K562 (cell line): Measurements from ENCODE around the gene CAPZB. TPM values are rescaled to one million over a fixed set of nuclear protein-coding genes. Genes with fewer than 3 reads are reported as not detected.
A peak's percentile ranks its signal among the peaks of the same experiment; 100 is the strongest.

Experiments
- CBX2 ChIP-seq: fragments of 200-600 bp; sonication (generic); IDR thresholded peaks from one replicate; pipeline ENCODE4 v1.6.1; 2012; ENCODE audit warnings: mild to moderate bottlenecking, low read length, inconsistent platforms; ENCODE audit not compliant: insufficient read depth, poor library complexity, severe bottlenecking
- CBX3 ChIP-seq, 2 experiments: IDR thresholded peaks; 1 replicate in 1 of 2; 2 replicates in 1 of 2; pipeline ENCODE4 v1.6.1; 2012; ENCODE audit warnings: inconsistent platforms in 2 of 2, low read length in 2 of 2, borderline replicate concordance in 1 of 2, control low read depth in 1 of 2
- DNMT1 ChIP-seq: fragments of 450-650 bp; IDR thresholded peaks from 2 replicates; pipeline ENCODE4 v1.6.1; 2016; ENCODE audit warnings: antibody characterized with exemption, mild to moderate bottlenecking
- SMARCE1 ChIP-seq: fragments of 450-650 bp; IDR thresholded peaks from 2 replicates; pipeline ENCODE4 v1.7.1; 2016; ENCODE audit warnings: mild to moderate bottlenecking
- ZFP36 ChIP-seq: fragments of 150-350 bp; IDR thresholded peaks from 2 replicates; pipeline ENCODE4 v1.6.1; 2018; ENCODE audit warnings: low read length, low read depth; ENCODE audit not compliant: partially characterized antibody
- ZNF644 ChIP-seq: fragments of 200-800 bp; sonication (Bioruptor generic); IDR thresholded peaks from 2 replicates; pipeline ENCODE4 v1.6.1; 2016; ENCODE audit warnings: low read depth, missing genetic modification characterization, missing compliant biosample characterization
- polyA plus RNA-seq, 8 experiments: library from polyadenylated mRNA; depleted of rRNA in 4 of 8; stranded (reverse) in 5 of 8; unstranded in 3 of 8; fragments of >200 nt; fragmentation: Nextera tagmentation in 2 of 8; fragmentation: Illumina TruSeq in 1 of 8; extraction: Ambion mirVana in 2 of 8; extraction: Trizol in 1 of 8; gene quantifications; 2 replicates each; pipeline versions ENCODE4 v1.2.1 to v1.2.3, GENCODE V29; 2011 to 2014; ENCODE audit warnings: inconsistent platforms in 1 of 8, missing spikeins in 1 of 8
- total RNA-seq, 7 experiments: library from RNA; depleted of rRNA in 6 of 7; stranded (reverse); fragments of >200 nt in 6 of 7; fragmentation: Illumina TruSeq in 2 of 7; extraction: Trizol in 2 of 7; gene quantifications; 2 replicates each; pipeline versions ENCODE4 v1.2.1 to v1.2.3, GENCODE V29; 2011 to 2021; ENCODE audit warnings: low replicate concordance in 1 of 7
- TF ChIP-seq, protein P1 (sequence below): fragments of 450-650 bp; formaldehyde crosslinking; conservative IDR thresholded peaks from 2 replicates; pipeline ENCODE4 v1.4.0; 2022; ENCODE audit warnings: mild to moderate bottlenecking, missing genetic modification characterization
- TF ChIP-seq, protein P2 (sequence below): fragments of 250-450 bp; sonication (Bioruptor Pico); IDR thresholded peaks from 2 replicates; pipeline ENCODE4 v1.8.0; 2021; ENCODE audit warnings: moderate library complexity, mild to moderate bottlenecking, inconsistent platforms
- TF ChIP-seq, protein P3 (sequence below): fragments of 450-650 bp; IDR thresholded peaks from 2 replicates; pipeline ENCODE4 v1.6.1; 2016; ENCODE audit warnings: mild to moderate bottlenecking, moderate library complexity
- TF ChIP-seq, protein P4 (sequence below): sonication (generic); formaldehyde crosslinking; IDR thresholded peaks from 2 replicates; pipeline ENCODE4 v1.8.1; 2022; ENCODE audit warnings: missing genetic modification reagents

CAPZB gene
- total and polyA plus RNA-seq, 9 of the 15 experiments (the other 6 are each of a cell fraction or from before 2014, with no cell fraction given): 57.6 to 297 (median 125) TPM

DNA sequence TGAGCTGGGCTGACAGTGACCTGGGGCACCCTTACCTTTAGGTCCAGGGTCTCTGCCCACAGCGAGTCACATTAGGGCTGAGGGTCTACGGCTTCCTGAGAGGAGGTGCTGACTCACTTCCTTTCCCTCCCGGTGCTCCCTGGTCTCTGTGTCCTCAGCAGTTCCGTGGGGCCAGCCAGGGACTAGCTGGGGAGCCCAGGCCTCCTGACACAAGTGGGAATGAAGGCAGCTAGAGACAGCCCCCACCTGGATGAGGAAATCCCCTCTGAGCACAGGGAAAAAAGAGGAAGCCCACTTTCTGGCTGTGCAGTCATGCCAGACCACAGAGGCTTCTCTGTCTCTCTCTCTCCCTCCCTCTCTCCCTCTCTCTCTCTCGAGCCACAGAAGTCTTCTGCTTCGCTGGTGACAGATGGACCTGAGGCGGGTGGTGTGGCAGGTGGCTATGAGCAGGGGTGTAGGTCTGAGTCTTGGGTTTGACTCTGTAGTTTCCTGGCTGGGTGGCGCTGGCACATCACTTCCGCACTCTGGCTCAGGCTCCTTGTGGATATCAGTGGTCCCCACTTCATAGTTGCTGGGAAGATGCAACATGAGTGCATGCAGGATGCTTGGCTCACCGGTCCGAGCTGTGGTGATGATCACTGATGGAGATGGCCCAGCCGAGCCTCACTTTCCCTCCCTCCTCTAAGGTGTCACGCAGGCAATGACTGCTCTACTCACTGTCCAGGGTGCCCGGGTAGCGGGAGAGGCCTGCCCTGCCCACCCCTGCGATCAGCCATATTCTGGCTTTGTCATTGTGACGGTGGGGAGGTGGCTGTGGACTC lies 169.8 kb downstream of the CAPZB start (continued):
- TF ChIP-seq, protein P1, sequence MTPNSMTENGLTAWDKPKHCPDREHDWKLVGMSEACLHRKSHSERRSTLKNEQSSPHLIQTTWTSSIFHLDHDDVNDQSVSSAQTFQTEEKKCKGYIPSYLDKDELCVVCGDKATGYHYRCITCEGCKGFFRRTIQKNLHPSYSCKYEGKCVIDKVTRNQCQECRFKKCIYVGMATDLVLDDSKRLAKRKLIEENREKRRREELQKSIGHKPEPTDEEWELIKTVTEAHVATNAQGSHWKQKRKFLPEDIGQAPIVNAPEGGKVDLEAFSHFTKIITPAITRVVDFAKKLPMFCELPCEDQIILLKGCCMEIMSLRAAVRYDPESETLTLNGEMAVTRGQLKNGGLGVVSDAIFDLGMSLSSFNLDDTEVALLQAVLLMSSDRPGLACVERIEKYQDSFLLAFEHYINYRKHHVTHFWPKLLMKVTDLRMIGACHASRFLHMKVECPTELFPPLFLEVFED (CRISPR knock-in tag): no peak
- TF ChIP-seq, protein P2, sequence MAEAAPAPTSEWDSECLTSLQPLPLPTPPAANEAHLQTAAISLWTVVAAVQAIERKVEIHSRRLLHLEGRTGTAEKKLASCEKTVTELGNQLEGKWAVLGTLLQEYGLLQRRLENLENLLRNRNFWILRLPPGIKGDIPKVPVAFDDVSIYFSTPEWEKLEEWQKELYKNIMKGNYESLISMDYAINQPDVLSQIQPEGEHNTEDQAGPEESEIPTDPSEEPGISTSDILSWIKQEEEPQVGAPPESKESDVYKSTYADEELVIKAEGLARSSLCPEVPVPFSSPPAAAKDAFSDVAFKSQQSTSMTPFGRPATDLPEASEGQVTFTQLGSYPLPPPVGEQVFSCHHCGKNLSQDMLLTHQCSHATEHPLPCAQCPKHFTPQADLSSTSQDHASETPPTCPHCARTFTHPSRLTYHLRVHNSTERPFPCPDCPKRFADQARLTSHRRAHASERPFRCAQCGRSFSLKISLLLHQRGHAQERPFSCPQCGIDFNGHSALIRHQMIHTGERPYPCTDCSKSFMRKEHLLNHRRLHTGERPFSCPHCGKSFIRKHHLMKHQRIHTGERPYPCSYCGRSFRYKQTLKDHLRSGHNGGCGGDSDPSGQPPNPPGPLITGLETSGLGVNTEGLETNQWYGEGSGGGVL (CRISPR knock-in tag): no peak
- TF ChIP-seq, protein P3, sequence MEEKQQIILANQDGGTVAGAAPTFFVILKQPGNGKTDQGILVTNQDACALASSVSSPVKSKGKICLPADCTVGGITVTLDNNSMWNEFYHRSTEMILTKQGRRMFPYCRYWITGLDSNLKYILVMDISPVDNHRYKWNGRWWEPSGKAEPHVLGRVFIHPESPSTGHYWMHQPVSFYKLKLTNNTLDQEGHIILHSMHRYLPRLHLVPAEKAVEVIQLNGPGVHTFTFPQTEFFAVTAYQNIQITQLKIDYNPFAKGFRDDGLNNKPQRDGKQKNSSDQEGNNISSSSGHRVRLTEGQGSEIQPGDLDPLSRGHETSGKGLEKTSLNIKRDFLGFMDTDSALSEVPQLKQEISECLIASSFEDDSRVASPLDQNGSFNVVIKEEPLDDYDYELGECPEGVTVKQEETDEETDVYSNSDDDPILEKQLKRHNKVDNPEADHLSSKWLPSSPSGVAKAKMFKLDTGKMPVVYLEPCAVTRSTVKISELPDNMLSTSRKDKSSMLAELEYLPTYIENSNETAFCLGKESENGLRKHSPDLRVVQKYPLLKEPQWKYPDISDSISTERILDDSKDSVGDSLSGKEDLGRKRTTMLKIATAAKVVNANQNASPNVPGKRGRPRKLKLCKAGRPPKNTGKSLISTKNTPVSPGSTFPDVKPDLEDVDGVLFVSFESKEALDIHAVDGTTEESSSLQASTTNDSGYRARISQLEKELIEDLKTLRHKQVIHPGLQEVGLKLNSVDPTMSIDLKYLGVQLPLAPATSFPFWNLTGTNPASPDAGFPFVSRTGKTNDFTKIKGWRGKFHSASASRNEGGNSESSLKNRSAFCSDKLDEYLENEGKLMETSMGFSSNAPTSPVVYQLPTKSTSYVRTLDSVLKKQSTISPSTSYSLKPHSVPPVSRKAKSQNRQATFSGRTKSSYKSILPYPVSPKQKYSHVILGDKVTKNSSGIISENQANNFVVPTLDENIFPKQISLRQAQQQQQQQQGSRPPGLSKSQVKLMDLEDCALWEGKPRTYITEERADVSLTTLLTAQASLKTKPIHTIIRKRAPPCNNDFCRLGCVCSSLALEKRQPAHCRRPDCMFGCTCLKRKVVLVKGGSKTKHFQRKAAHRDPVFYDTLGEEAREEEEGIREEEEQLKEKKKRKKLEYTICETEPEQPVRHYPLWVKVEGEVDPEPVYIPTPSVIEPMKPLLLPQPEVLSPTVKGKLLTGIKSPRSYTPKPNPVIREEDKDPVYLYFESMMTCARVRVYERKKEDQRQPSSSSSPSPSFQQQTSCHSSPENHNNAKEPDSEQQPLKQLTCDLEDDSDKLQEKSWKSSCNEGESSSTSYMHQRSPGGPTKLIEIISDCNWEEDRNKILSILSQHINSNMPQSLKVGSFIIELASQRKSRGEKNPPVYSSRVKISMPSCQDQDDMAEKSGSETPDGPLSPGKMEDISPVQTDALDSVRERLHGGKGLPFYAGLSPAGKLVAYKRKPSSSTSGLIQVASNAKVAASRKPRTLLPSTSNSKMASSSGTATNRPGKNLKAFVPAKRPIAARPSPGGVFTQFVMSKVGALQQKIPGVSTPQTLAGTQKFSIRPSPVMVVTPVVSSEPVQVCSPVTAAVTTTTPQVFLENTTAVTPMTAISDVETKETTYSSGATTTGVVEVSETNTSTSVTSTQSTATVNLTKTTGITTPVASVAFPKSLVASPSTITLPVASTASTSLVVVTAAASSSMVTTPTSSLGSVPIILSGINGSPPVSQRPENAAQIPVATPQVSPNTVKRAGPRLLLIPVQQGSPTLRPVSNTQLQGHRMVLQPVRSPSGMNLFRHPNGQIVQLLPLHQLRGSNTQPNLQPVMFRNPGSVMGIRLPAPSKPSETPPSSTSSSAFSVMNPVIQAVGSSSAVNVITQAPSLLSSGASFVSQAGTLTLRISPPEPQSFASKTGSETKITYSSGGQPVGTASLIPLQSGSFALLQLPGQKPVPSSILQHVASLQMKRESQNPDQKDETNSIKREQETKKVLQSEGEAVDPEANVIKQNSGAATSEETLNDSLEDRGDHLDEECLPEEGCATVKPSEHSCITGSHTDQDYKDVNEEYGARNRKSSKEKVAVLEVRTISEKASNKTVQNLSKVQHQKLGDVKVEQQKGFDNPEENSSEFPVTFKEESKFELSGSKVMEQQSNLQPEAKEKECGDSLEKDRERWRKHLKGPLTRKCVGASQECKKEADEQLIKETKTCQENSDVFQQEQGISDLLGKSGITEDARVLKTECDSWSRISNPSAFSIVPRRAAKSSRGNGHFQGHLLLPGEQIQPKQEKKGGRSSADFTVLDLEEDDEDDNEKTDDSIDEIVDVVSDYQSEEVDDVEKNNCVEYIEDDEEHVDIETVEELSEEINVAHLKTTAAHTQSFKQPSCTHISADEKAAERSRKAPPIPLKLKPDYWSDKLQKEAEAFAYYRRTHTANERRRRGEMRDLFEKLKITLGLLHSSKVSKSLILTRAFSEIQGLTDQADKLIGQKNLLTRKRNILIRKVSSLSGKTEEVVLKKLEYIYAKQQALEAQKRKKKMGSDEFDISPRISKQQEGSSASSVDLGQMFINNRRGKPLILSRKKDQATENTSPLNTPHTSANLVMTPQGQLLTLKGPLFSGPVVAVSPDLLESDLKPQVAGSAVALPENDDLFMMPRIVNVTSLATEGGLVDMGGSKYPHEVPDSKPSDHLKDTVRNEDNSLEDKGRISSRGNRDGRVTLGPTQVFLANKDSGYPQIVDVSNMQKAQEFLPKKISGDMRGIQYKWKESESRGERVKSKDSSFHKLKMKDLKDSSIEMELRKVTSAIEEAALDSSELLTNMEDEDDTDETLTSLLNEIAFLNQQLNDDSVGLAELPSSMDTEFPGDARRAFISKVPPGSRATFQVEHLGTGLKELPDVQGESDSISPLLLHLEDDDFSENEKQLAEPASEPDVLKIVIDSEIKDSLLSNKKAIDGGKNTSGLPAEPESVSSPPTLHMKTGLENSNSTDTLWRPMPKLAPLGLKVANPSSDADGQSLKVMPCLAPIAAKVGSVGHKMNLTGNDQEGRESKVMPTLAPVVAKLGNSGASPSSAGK: no peak
- TF ChIP-seq, protein P4, sequence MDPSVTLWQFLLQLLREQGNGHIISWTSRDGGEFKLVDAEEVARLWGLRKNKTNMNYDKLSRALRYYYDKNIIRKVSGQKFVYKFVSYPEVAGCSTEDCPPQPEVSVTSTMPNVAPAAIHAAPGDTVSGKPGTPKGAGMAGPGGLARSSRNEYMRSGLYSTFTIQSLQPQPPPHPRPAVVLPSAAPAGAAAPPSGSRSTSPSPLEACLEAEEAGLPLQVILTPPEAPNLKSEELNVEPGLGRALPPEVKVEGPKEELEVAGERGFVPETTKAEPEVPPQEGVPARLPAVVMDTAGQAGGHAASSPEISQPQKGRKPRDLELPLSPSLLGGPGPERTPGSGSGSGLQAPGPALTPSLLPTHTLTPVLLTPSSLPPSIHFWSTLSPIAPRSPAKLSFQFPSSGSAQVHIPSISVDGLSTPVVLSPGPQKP (CRISPR knock-in tag): no peak
- TF ChIP-seq DNMT1 (no peak), ZFP36 (no peak), SMARCE1 (0 out of 2 replicates have a peak, but pooled peaks have one; percentile 51), CBX3 (IDR thresholded peaks at IDR 0.05; ENCODE audit: borderline replicate concordance in 1 of 2, low read length in 2 of 2) (no peak), CBX2 (no peak), ZNF644 (tag) (no peak)
